Colon (tissue), 2 donors: ENCODE data around the gene TRIM62.

Source experiments
- FAIRE-seq: peaks from 2 replicates; lab custom pipeline; 2012; peaks lifted over from hg19 to GRCh38; lab: Jason Lieb, UNC
- donor health status: control.
- donor health status: control.

The TRIM62 gene

DNA sequence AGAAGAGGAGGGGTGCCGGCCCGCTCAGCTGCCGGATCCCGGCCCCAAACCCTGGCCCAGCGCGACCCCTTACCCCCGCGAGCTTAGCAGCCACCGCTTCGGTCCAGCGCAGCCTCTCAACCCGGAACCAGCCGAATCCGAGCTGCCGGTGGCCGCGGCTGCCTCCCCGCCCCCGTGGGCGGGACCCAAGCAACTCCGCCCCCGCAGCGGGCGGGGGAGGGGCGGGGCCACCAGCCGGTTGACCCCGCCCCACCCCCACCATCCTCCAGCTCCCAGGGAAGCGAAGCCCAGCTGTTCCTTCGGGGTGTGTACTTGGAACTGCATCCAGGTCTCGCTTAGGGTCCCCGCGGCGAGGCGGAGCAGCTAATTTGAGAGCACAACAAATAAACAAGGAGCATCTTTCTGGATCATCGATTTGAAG, at the start of gene TRIM62:
Gene TRIM62, minus strand, starts transcription at position 123 of the 421 bp plus-strand sequence. CDS start 611 bp downstream, outside the sequence.
- FAIRE-seq = no peak

DNA sequence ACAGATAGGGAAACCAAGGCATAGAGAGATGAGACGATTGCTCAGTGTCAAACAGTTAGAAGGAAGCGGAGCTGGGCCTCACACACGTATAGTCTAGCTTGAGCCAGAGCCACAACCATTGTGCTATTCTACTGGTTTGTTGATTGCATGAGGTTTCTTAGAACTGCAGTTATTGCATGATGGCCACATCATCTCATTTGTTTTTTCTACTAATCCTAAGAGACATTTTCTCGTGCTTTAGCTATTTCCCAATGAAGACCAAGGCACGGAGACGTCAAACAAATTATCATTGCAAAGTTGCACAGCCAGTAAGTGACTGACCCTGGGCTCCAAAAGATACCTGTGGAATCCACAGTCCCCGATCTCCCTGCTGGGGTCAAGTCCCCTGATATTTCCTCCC, 49.3 kb upstream of the TRIM62 start:
- FAIRE-seq = no peak

- FAIRE-seq = no peak
These were observed 47.2 kb upstream of the TRIM62 start for GRCh38 chr1:33228935-33229487.

- no peak for FAIRE-seq
These were observed 43.7 kb upstream of the TRIM62 start for GRCh38 chr1:33225586-33225985.

GRCh38 chr1:33224166-33224707, 42.4 kb upstream of the TRIM62 start:
- no peak for FAIRE-seq

GRCh38 chr1:33222381-33222780, 40.5 kb upstream of the TRIM62 start:
- no peak for FAIRE-seq

- no peak for FAIRE-seq
These were observed 39.5 kb upstream of the TRIM62 start for GRCh38 chr1:33221385-33221758.

DNA sequence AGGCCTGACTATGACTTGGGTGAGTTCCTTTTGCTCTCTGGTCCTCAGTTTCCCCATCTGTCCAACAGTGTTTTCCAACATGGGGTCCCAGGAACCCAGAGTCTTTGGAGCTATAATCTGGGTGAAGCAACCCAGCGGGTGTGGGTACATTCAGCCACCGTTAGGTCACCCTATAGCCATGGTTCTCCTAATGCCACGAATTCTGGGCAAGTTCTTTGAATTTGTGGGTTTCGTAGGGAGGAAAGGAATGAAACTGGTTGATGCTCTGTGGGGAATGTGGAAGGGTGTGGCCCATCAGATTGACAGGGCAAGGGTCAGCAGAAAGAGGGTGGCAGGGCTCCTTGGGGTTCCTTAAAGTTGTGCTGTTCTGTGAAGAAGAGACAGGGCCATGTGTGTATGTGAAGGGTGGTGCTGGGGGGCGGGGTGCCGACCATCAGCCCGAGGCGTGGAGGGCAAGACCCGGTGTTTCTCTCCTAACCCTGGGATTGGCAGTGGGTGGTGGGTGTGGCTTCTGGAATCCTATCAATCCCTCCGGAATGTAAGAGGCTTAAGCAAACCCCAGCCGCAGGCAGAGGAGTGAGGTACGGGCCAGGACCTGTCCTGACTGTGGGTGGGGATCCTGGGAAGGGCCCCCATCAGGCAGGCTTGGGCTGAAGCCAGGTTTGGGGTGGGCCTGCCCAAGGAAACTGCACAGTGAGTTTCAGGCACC, 39.0 kb upstream of the TRIM62 start:
- no peak for FAIRE-seq

- FAIRE-seq = no peak
These were observed 38.2 kb upstream of the TRIM62 start for GRCh38 chr1:33219886-33220661.

- no peak for FAIRE-seq
These were observed 30.1 kb upstream of the TRIM62 start for GRCh38 chr1:33211972-33212371.

GRCh38 chr1:33206340-33206739, 24.5 kb upstream of the TRIM62 start:
- FAIRE-seq = no peak

DNA sequence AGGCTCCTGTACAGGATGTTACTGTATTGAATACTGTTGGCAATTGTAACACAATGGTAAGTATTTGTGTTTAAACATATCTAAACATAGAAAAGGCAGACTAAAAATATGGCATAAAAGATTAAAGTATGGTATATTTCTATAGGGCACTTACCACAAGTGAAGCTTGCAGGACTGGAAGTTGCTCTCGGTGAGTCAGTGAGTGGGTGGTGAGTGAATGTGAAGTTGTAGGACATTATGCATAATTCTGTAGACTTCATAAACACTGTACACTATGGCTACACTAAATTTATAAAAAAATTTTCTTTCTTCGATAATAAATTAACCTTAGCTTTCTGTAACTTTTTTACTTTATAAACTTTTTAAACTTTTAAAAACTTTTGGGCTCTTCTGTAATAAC, 13.7 kb upstream of the TRIM62 start:
- no peak for FAIRE-seq

DNA sequence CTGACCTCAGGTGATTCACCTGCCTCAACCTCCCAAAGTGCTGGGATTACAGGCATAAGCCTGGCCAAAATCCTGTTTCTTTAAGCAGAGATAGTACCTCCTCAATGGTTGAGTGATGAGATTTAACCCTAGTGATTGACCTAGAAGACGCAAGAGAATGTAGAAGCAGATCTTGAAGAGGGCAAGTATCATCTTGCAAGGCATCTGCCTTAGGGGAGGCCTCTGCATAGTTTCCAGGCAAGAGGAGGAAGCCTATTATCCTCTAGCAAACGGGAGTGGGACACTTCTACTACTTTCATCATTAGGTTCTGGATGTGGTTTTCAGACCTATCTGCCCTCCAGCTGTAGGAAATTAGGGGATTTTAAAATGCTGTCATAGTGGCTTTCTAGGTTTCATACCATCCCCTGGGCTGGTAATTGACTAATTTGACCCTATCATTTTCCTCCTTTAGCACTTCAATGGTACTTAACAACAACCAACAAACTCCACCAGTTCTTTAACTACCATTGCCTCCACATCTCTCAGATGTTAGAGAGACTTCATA, 10.0 kb upstream of the TRIM62 start:
- no peak for FAIRE-seq

- no peak for FAIRE-seq
These were observed 8.9 kb upstream of the TRIM62 start for GRCh38 chr1:33190701-33191100.

DNA sequence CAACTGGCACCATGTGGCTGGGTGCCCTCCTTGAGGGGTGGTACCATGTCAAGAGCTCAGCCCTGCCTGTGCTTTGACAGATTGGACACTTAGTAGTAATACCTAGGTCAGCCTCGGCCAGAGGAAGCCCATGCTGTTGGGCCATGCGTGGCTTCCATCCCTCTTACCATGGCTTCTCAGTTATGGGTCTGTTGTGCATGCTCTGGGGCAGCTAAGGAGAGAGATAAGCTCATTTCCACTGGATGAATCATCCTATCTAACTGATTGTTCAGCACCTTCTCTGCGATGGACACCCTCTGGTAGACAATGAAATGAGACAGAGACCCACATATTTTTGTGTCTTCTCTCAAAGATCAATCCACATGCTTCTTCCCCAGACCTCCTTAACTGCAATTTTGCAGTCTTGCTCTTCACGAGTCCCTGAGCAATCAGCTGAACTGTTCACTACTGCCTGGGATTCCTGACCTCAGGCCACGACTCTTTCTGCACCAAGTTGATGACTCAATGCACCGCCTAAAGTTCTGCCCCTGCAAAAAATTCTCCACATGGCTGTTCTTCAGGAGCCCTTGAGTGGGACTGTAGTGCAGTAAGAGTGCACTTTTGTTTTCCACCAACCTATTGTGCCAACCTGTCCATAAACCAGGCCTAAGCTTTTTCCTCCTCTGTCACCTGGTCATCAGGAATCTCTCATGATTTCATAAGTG, 6.9 kb upstream of the TRIM62 start:
- FAIRE-seq = no peak

GRCh38 chr1:33186936-33187335, 5.1 kb upstream of the TRIM62 start:
- no peak for FAIRE-seq

DNA sequence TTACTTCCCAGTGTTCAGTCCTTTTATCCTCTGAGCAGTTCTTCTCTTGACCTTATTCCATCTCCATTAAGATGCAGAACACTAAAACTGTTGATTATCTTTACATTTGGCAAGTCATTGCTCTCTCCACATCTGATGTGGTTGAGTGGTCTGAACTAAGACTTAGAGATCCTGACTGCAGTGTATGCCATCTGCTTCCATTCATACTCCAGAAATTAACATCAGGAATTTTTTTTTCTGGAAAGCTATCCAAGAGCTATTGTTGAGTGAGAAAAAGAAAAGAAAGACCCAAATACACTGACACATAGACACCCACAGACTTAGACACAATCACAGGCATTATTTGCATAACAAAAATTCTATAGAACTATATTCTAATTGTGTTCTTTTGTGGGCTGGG, 3.7 kb upstream of the TRIM62 start:
- FAIRE-seq = no peak

DNA sequence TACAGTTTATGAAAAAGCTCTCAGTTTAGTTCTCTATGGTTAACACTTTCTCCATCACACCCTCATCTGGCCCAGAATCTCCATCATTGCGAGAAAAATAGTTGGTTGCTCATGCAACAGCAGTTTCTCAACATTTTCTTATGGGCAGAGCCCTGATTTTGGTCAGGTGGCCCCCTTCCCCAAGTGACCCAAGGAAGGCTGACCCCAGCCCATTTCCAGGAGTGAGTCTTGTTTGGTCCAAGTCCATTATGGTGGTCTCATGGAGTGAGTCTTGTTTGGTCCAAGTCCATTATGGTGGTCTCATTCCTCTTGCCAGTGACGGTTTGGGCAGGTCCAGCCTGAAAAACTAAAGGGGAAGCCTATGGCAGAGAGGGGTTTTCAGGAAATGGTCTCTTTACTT, 1.5 kb upstream of the TRIM62 start:
- FAIRE-seq = no peak

- FAIRE-seq = no peak
These were observed 1.1 kb upstream of the TRIM62 start for GRCh38 chr1:33182896-33183295.

DNA sequence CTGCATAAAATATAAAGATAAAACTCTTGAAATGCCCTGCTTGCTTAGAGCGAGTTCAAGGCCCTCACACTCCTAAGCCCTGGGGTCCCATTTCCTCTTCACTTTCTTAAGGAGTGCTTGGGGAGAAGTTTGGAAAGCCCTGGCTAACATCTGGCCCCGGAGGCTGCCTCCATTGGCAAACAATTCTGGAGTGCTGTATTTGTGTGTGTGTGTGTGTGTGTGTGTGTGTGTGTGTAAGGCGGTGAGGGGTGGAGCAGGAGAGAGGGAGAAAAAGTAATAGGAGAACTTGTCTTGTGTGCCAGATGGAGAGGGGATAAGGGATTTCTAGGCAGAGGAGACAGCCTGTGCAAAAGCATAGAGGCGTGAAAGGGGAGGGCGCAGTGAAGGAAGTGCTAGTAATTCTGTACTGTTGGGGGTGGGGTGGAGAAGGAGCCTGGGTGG, 578 bp upstream of the TRIM62 start:
- no peak for FAIRE-seq

DNA sequence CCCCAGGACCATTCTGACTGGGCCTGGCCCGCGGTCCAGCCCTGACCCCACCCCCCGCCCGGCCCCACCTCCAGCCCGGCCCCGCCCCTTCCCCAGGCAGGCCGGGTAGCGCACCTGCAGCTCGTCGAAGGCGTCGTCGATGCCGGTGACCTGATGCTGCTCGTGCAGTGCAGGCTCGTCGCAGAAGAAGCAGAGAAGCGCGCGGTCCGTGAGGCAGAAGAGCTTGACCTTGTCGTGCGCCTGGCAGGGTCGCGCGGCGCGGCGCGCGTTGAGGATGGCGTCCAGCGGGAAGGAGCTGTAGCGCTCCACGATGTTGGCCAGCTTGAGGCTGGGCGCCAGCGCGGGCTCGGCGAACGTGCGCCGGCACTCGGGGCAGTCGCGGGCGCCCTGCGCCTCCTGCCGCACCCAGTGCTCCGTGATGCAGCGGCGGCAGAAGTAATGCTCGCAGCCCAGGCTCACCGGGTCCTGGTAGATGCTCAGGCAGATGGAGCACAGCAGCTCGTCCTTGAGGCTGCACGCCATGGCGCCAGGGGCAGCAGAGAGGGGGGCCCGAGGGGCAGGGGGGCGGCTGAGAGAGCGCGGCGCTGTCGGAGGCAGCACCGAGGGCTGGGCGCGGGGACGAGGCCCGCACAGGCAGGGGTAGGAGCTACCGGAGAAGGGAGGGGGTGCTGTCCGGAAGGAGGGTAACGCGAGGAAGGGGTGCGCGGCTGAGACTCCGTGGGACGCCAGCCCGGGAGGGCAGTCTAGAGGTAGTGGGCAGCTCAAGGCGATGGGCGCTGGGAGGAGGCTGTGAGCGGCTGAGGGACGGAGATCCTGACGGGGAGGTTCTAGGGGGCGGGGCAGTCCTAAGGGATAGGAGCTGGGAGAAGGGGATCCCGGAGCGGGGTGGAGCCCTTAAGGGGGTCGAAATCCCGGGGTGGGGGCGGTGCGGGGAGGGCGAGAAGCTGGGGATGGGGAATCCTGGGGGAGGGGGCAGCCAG, 642 bp downstream of the TRIM62 start:
- FAIRE-seq = no peak
